GM19025 (cell line): ENCODE data around the gene GPC2.
"Not testable (repeated sequence)": the region's sequence is repeated elsewhere in the genome, so short reads cannot be mapped to it uniquely, and the experiment has no call there.

ENCODE experiments used
- ATAC-seq: cut with Tn5 transposase; IDR thresholded peaks from one replicate; pipeline ENCODE4 v1.9.1; 2021; ENCODE audit warnings: mild to moderate bottlenecking, low read depth, moderate library complexity; ENCODE audit not compliant: unreplicated experiment

GPC2 gene, protein sequence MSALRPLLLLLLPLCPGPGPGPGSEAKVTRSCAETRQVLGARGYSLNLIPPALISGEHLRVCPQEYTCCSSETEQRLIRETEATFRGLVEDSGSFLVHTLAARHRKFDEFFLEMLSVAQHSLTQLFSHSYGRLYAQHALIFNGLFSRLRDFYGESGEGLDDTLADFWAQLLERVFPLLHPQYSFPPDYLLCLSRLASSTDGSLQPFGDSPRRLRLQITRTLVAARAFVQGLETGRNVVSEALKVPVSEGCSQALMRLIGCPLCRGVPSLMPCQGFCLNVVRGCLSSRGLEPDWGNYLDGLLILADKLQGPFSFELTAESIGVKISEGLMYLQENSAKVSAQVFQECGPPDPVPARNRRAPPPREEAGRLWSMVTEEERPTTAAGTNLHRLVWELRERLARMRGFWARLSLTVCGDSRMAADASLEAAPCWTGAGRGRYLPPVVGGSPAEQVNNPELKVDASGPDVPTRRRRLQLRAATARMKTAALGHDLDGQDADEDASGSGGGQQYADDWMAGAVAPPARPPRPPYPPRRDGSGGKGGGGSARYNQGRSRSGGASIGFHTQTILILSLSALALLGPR

DNA sequence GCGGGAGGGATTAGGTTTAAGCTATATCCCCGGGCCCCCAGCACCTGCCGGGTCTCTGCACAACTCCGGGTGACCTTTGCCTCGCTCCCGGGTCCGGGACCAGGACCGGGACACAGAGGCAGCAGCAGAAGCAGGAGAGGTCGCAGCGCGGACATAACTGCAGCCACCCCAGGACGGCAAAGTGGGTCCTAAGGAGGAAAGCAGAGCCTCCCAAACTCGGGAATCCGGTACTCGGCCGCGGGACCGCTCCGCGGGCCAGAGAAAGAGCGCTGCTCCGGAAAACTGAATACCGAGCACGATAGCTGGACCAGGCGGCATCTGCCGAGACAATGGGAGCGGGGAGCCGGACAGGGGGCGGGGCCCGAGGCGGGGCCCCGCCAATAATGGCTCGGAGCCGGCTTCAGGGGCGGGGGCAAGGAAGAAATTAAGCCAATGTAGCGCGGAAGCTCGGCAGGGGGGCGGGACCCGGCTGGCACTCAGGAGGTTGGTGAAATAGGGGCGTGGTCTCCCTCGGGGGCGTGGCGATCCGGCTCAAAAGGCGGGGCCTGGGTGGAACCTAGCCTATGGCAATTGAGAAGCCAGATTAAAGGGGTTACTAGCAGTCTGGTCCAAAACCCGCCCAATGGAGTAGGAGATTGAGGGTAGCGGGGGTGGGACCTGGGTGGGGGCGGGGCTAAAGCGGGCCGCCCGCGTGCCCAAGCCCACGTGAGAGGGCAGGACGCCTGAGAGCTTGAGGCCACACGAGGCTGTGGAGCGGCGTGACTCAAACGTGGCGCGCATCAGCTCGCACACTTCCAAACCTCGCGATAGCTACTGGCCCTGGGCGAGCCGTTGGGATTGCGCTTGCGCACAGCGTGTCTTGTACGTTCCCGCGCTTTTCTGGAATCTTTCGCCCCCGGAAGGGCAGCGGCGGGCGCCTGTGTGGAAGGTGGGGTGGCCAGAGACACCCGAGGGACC is at the start of gene GPC2, which contains the start of gene STAG3:
Gene GPC2, minus strand, starts transcription at position 337 of the 957 bp plus-strand sequence. Its CDS starts 182 bp downstream, at position 155.
Gene STAG3, plus strand, starts transcription at position 874 of the 957 bp plus-strand sequence. CDS start 2,639 bp downstream, outside the sequence.
- peak; percentile 84 for ATAC-seq

DNA sequence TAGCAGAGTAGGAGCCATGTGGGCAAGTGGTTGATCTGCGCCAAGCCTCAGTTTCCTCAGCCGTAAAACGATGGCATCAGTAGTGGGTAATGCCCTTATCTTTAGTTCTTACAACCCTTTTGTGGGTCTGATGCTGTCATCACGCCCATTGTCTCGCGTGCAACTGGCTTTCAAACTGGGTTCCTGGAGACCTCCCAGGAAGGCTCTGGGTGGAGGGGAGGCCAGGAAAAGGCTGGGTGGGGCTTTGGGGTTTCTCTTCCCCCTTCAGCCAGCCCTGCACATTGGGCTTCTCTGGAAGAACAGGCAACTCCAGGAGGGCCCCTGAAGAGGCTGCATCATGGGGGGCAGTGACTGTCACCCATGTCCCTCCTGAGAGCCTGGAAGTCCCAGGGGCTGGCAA is 47.7 kb upstream of the GPC2 start:
- ATAC-seq = not testable (repeated sequence)

DNA sequence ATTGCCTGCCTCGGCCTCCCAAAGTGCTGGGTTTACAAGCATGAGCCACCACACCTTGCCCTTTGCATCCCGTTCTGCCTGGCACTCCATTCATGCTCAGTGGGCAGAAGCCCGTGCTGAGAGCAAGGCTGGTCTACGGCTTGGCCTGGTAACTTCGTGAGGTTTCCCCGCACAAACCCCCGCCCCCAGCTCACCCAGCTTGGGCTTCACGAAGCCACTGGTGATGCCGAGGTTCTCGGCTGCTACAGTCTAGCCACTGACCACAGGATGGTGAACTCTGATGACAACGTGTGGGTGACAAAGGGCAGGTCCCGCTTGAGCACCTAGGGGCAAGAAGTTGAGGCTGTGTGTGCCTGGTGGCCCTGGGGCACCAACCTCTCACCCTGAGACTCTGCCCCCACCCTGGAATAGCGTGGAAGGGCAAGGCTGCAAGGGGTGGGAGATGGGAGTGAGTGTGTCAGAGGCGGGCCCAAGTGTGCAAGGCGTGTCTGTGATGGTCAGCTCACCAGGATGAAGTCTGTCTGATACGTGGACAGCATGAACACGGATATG is 46.3 kb upstream of the GPC2 start:
- not testable (repeated sequence) for ATAC-seq

DNA sequence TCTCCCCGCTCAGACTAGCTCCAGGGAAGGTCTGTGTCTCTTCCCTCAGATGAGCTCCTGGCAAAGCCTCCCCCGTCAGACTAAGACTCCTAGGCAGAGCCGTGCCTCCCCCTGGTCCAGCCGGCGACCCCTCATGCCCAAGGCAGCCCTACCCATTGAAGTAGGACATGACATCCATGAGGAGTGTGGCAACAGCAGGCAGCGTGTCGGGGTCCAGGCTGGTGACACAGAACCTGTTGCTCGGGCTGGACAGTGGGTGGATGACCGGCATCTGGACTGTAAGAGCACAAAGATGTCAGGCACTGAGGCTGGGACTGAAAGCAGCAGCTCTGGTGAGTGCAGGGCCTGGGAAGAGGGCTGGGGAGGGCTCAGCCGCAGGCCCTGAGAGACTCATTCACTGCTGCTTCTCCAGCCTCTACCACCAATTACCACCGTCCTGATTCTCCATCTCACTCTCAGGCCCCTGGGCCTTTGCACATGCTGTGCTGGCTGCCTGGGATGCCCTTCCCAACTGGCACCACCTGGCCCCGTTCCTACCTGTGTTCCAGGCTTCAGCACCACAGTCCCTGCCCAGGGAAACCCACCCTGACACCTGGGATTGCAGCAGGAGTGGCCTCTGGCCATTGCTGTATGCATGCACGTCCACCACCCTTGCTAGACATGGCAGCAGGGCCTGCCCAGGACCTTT is 45.4 kb upstream of the GPC2 start:
- ATAC-seq = no peak

DNA sequence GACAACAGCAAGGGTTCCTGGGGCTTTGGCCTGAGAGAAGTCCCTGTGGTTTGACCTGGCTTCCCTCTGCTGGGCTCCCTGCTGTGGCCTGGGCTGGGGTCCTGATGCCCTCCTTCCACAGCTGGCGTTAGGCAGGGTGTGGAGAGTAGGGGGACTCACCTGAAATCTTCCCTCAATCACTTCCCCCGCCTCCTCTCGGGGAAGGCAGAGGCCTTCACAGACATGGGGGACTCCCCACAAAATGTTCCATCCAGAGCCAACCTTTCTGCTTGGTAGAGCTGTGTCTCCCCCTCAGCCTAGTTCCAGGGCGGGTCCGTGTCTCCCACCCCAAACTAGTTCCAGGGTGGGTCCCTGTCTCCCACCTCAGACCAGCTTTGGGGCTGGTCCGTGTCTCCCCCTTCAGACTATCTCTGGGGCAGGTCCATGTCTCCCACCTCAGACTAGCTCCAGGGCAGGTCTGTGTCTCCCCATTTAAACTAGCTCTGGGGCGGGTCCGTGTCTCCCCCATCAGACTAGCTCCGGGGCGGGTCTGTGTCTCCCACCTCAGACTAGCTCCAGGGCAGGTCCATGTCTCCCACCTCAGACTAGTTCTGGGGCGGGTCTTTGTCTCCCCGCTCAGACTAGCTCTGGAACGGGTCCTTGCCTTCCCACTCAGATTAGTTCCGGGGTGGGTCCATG is 44.7 kb upstream of the GPC2 start:
- ATAC-seq = no peak

DNA sequence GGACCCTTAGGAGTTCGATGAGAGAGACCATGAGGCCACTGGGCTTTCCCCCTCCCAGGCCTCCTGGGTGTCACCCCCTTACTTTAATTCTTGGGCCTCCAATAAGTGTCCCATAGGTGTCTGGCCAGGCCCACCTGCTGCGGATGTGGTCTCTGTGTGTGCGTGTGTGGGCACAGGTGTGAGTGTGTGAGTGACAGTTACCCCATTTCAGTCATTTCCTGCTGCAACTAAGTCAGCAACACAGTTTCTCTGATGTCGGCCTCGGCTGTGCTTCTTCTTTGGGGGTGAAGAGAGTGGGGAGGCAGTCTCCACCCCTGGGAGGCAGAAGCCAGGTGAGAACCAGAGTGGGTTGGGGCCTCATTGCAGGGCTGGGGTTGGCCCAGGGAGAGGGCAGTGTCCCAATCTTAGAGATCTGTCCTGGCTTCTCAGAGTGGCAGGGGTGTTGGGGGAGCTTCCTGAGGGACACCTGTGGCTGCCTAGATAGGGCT is 44.1 kb upstream of the GPC2 start:
- ATAC-seq = peak; percentile 42

DNA sequence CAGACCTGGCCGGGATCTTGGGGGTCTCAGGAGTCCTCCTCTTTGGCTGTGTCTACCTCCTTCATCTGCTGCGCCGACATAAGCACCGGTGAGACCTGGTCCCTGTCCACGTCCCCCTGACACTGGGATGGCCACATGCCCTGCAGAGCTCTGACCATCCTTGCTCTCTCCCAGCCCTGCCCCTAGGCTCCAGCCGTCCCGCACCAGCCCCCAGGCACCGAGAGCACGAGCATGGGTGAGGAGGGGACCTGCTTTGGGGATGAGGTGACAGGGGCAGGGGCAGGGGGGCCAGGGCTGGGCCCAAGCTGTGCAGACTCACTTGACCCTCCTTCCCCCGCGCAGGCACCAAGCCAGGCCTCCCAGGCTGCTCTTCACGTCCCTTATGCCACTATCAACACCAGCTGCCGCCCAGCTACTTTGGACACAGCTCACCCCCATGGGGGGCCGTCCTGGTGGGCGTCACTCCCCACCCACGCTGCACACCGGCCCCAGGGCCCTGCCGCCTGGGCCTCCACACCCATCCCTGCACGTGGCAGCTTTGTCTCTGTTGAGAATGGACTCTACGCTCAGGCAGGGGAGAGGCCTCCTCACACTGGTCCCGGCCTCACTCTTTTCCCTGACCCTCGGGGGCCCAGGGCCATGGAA is 43.5 kb upstream of the GPC2 start:
- ATAC-seq = no peak

DNA sequence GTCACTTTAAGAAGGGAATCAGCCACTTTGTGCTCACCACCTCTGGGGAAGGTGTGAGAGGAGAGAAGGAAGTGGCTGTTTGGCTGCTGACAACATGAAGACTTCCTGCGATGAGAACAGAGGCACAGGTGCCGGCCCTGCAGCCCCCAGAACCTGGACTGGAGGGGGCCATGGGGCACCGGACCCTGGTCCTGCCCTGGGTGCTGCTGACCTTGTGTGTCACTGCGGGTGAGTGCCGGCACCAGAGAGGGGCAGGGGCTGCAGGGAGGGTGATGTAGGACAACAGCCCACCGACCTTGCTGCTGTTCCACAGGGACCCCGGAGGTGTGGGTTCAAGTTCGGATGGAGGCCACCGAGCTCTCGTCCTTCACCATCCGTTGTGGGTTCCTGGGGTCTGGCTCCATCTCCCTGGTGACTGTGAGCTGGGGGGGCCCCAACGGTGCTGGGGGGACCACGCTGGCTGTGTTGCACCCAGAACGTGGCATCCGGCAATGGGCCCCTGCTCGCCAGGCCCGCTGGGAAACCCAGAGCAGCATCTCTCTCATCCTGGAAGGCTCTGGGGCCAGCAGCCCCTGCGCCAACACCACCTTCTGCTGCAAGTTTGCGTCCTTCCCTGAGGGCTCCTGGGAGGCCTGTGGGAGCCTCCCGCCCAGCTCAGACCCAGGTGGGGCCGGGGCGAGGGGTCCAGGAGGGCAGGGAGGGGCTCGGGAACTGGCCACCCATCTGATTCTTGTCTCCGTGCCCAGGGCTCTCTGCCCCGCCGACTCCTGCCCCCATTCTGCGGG is 42.8 kb upstream of the GPC2 start, which contains the start of gene PVRIG:
Gene PVRIG, plus strand, starts transcription at position 149 of the 785 bp plus-strand sequence. Its CDS starts 22 bp downstream, at position 171.
- not testable (repeated sequence) for ATAC-seq

DNA sequence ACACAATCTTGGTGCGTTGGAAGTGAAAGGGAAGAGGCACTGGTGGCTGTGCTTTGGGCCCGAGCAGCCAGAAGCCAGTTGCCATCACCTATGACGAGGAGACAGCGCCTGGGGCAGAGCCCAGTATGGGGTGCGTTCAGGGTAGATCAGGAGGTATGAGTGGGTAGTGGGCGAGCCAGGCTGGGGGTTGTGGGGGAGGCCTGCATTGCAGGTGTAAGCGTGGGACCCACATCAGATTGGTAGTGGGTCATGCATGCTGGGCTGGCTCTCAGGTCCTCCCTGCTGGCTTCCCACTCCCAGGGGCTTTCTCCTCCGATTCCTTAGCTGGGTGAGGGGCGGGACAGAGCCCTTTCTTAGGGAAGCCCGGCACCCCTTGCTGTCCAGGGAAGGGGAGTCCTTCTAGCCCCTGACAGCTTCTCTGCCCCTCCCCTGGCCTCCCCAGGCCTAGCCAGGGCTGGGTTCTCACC is 42.1 kb upstream of the GPC2 start:
- no peak for ATAC-seq

DNA sequence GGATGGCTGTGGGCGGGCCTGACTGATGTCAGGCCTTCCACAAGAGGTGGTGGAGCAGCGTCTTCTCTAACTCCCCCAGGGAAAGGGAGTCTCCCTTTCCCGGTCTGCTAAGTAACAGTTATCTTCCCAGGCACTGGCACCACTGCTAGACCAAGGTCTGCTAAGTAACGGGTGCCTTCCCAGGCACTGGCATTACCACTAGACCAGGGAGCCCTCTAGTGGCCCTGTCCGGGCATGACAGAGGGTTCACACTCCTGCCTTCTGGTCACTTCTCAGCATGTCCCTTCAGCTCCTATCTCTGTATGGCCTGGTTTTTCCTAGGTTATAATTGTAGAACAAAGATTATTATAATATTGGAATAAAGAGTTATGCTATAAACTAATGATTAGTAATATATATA is 40.8 kb upstream of the GPC2 start:
- ATAC-seq = peak; percentile 25

DNA sequence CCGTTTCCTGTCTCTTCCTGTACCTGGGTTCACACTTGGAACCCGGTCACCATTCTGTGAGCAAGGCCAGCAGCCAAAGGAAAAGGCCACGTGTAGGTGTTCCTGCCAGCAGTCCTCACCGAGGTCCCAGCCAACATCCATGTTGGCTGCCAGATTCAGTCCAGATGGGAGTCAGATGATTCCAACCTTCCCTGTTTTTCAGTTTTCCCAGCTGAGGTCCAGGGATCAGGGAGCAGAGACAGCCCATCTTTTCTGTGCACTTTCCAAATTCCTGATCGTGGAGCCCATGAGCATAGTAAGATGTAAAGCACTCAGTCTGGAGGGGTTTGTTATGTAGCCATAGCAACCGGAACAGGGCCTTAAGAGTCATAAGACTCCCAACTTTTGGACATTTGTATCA is 38.7 kb upstream of the GPC2 start:
- ATAC-seq = no peak

DNA sequence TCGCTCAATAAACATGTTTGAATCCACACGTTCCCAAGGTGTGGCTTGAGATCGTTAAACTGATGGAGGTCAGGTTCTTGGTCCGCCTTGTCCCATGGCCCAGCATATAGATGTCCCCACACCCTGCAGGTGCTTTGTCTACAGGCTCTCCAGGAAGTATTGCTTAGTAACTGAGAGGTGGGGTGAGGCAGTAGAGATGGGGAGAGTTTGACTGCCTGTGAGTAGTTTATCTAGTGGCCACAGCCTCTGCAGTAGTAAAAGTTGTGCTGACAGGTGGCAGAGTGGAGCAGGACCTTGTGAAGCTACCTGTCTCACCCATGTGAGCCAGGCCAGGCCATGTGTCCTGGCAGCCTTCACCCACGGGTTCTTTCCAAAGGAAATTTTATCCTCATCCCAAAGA is 37.2 kb upstream of the GPC2 start:
- ATAC-seq = not testable (repeated sequence)

DNA sequence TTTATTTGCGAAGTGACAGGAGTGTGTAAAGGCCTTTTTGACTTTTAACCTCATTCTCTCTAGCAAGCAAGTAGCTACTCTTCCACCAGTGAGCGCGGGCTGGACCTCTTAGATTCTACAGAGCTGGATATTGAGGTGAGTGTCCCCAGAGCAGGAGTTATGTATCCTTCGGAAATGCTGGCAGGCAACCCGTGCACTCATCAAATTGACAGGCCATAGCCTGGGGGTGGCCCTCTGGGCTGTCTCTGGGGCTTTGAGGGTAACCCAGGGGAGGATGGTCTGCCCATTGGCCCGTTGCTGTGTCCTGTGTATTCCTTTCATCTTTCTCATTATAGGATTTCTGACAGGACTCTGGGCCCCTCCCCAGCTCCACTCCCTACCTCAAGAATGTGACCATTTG is 36.5 kb upstream of the GPC2 start:
- ATAC-seq = no peak

DNA sequence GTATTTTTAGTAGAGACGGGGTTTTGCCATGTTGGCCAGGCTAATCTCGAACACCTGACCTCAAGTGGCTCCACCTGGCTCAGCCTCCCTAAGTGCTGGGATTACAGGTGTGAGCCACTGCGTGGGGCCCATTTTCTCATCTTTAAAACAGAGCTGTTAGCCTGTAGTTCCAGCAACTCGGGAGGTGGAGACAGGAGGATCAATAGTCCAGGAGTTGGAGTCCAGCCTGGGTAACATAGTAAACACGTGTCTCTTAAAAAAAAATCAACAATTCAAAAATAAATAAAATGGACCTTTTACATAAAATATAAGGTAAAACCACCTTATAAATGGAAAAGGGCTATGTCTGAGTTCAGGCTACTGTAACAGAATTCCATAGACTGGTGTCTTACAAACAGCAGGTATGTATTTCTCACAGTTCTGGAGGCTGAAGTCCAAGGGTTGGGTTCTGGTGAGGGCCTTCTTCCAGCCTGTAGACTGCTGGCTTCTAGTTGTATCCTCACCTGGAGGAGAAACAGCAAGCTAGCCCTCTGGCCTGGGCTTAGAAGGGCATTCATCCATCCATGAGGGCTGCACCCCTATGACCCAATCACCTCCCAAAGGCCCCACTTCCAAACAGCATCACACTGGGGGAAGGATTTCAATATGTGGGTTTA is 35.6 kb upstream of the GPC2 start:
- no peak for ATAC-seq

DNA sequence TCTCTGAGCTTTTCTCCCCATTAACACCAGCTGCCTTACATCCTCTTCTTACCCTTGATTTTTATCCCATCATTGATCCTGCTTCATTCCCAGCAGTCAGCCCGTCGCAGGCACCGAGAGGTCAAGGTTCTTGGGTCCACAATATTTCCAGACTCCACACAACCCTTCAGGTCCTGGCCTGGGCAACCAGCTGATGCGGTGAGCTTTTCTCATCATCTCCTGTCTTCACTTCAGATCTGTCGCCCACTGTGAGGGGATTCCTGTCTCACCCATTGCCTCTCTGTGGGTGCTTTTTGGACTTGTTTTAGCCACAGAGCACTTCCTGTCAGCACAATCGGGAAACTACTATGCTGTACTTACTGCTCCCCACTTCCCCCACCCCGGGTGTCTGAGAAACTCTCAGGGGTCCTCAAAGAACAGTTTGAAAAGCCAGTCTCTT is 34.2 kb upstream of the GPC2 start:
- ATAC-seq = peak; percentile 38

DNA sequence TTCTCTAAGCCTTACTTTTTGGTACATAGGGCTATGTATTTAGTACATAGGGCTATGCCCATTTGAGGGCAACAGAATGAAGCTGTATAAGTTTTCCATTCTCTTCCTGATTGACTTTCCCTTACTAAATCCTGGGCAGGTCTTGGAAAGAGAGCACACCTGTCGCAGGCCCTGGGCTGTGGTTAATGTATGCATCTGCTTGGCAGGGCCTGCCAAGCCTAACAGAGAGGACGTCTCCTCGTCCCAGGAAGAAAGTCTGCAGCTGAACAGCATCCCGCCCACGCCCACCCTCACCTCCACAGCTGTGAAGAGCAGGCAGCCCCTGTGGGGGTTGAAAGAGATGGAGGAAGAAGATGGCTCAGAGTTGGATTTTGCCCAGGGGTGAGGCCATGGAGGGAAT is 33.6 kb upstream of the GPC2 start:
- no peak for ATAC-seq

DNA sequence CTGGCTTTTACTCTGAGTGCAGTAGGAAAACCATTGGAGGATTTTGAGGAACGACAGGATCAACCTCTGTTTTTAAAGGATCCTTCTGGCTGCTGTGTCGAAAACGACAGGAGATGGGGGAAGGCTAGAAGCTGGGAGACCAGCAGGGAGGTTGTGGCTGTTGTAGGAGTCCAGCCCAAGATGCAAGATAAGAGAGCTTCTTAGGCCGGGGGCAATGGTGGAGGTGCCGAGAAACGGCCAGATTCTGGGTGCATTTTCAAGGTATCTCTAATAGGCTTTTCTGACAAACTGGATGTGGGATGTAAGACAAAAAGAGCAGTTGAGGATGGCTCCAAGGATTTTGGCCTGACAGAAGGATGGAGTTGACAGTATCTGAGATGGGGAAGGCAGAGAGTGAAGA is 32.3 kb upstream of the GPC2 start:
- no peak for ATAC-seq
